HG03354 (cell line): Measurements from ENCODE around the gene DCUN1D1.

Experiments
- ATAC-seq: cut with Tn5 transposase; IDR thresholded peaks from one replicate; pipeline ENCODE4 v1.9.1; 2021; ENCODE audit warnings: mild to moderate bottlenecking; ENCODE audit not compliant: unreplicated experiment, poor library complexity, severe bottlenecking

DCUN1D1 gene

GRCh38 chr3:182906036-182906435, 74.3 kb downstream of the DCUN1D1 start:
- ATAC-seq = peak; percentile 58

DNA sequence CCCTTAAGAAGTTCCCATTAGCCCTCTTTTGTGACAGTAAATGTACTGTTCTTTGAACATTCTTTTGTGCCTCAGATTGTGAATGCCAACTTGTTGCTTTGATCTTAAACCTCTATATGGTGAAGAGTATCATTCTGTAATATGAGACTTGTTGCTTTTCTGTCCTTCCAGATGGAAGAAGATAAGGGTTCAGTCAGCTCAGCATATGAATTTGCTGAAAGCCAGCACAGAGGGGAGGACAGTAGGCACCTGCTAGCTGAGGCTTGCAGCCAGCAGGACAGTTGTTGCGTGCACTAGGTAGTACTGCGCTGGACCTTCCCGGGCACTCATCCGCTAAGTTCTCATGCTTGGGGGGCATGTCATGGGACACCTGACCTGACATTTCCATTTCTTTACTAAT, 74.7 kb downstream of the DCUN1D1 start:
- peak; percentile 29 for ATAC-seq

GRCh38 chr3:182904164-182904563, 76.2 kb downstream of the DCUN1D1 start:
- no peak for ATAC-seq

DNA sequence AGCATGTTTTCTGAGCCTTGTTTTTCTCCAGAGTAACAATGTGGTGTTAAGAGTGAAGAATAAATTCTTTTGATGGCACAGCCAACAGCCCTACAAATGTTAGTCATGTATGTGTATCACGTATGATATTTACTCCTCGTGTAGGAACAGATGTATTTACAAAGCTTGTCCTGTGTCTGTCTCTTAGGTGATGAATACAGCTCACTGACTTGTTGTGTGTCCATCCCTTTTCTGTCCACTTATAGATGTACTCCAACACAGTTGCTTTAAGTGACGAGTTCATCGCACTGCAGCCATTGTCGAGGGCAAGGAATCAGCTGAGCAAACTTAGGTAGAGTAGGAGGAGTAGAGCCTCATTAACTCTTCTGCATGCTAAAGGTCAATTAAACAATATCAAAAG, 78.1 kb downstream of the DCUN1D1 start:
- no peak for ATAC-seq

DNA sequence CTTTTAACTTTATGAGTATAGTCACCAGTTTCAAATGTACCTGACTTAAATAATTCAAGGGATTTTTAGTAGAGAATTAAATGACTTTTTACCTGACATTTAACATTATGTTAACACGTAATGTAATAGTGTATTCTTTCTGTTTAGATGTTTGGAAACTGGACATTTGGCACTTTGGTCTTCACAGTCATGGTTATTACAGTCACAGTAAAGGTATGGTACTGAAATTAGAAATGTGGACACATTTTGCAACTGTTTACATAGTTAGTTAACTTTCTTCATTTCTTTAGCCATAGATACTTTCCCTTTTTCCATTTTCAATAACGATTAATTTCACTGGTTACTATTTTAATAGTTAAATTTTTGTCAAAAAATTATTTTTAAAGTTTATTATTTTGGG, 83.8 kb downstream of the DCUN1D1 start:
- no peak for ATAC-seq

DNA sequence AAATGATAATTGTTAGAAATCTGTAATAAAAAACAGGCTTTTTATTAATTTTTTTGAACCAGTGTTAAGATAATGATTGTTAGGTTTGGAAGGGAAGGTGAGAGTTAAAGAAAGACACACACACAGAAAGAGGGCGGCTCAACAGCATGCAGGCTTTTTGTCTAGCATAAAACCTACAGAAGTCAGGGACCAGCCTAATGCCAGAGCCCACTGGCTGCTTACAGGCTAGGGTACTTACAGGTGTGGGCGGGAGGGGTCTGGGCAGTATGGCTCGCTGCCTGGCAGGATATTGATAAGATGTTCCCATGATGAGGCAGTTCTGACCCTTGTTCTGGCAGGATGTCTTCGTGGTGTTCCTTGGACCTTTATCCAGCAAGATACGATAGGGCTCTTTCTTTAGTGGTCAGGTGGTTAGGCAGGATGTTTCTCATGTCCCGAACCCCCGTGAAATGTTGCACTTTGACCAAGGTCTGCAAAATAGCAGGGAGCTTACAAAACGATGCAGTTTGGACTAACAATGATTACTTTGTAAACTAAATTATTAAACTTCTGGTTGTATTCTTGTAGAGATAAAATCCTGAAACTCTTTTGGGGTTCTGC, 84.7 kb downstream of the DCUN1D1 start:
- no peak for ATAC-seq

GRCh38 chr3:182892226-182892625, 88.1 kb downstream of the DCUN1D1 start:
- ATAC-seq = no peak

DNA sequence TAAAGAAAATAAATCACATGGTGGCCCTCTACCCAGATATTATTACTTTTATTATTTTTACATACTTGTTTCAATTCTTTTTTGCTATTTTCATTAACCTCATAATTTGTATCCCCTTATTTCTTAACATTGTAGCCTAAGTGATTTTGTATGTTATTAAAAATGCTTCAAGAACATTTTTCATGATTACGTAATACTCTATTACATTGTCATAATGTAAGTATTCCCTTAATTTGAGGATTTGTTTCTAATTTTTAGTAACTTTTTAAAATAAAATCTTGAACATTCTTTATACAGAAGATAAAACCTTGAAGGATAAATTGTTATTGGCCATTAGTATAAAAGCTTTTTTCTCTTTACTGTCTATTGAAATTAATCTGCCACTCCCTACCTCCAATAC, 89.0 kb downstream of the DCUN1D1 start:
- no peak for ATAC-seq

- no peak for ATAC-seq
These were observed 90.2 kb downstream of the DCUN1D1 start for GRCh38 chr3:182889948-182890629.
